CD8-positive, alpha-beta memory T cell (primary cell): ENCODE results near the gene CYP27B1. TPM values are rescaled to one million over a fixed set of nuclear protein-coding genes. Genes with fewer than 3 reads are reported as not detected.

Source experiments
- CTCF ChIA-PET: fragments of 350-600 bp; sonication (Branson Sonifier 250); formaldehyde crosslinking; loops from one replicate; lab custom pipeline; 2021; ENCODE audit warnings: antibody characterized with exemption; lab: Charles Lee
- POLR2A ChIA-PET: fragments of 350-600 bp; sonication (Branson Sonifier 250); formaldehyde crosslinking; loops from one replicate; lab custom pipeline; 2021; ENCODE audit warnings: antibody characterized with exemption; lab: Charles Lee
- DNase-seq, 5 donors: peaks; one replicate each; pipeline versions ENCODE4 v3.0.0 to v3.0.0-alpha.2; 2020 to 2022; ENCODE audit warnings: mixed read lengths in 1 of 5
- H3K27ac ChIP-seq: one replicate; pipeline ENCODE4 v1.7.0; 2013; ENCODE audit warnings: low read depth, mild to moderate bottlenecking, low read length, moderate library complexity
- H3K27me3 ChIP-seq: 2 replicates; pipeline ENCODE4 v1.7.0; 2013; ENCODE audit warnings: low read length, mild to moderate bottlenecking; ENCODE audit not compliant: insufficient read depth, poor library complexity, severe bottlenecking
- H3K36me3 ChIP-seq: 2 replicates; pipeline ENCODE4 v1.7.0; 2013; ENCODE audit warnings: mild to moderate bottlenecking, low read length, moderate library complexity; ENCODE audit not compliant: insufficient read depth
- H3K4me1 ChIP-seq: 2 replicates; pipeline ENCODE4 v1.7.0; 2013; ENCODE audit warnings: mild to moderate bottlenecking, low read length, moderate library complexity; ENCODE audit not compliant: insufficient read depth
- H3K4me3 ChIP-seq: 2 replicates; pipeline ENCODE4 v1.7.0; 2013; ENCODE audit warnings: mild to moderate bottlenecking, low read length
- H3K9me3 ChIP-seq: 2 replicates; pipeline ENCODE4 v1.7.0; 2013; ENCODE audit warnings: mild to moderate bottlenecking, low read length
- H3K27ac Mint-ChIP-seq, 8 donors: one replicate each; pipeline ENCODE4 v1.8.0; 2020 to 2021; ENCODE audit warnings: mixed read lengths in 8 of 8, mild to moderate bottlenecking in 6 of 8, inconsistent platforms in 3 of 8, moderate library complexity in 3 of 8
- H3K27me3 Mint-ChIP-seq, 2 donors: one replicate each; pipeline ENCODE4 v1.8.0; 2020 to 2021; ENCODE audit warnings: mixed read lengths in 2 of 2, mild to moderate bottlenecking in 1 of 2, moderate library complexity in 1 of 2
- H3K36me3 Mint-ChIP-seq, 3 donors: one replicate each; pipeline ENCODE4 v1.8.0; 2020 to 2021; ENCODE audit warnings: mixed read lengths in 3 of 3, inconsistent platforms in 1 of 3, mild to moderate bottlenecking in 1 of 3
- H3K4me1 Mint-ChIP-seq, 3 donors: one replicate each; pipeline ENCODE4 v1.8.0; 2020 to 2021; ENCODE audit warnings: mixed read lengths in 3 of 3, inconsistent platforms in 1 of 3, mild to moderate bottlenecking in 1 of 3
- H3K4me3 Mint-ChIP-seq, 7 donors: one replicate each; pipeline ENCODE4 v1.8.0; 2020 to 2021; ENCODE audit warnings: mixed read lengths in 7 of 7, mild to moderate bottlenecking in 6 of 7, moderate library complexity in 4 of 7, inconsistent platforms in 2 of 7
- H3K9me3 Mint-ChIP-seq, 5 donors: one replicate each; pipeline ENCODE4 v1.8.0; 2020 to 2022; ENCODE audit warnings: mixed read lengths in 5 of 5, mild to moderate bottlenecking in 3 of 5, moderate library complexity in 2 of 5, inconsistent platforms in 1 of 5
- polyA plus RNA-seq: library from polyadenylated mRNA; unstranded; fragments of 300-500 nt; fragmentation: Illumina TruSeq; gene quantifications from one replicate; pipeline ENCODE4 v1.2.3, GENCODE V29; 2021
- total RNA-seq, 2 experiments: library from RNA; stranded (reverse); gene quantifications; one replicate each; pipeline ENCODE4 v1.2.3, GENCODE V29; 2021

The CYP27B1 gene, protein sequence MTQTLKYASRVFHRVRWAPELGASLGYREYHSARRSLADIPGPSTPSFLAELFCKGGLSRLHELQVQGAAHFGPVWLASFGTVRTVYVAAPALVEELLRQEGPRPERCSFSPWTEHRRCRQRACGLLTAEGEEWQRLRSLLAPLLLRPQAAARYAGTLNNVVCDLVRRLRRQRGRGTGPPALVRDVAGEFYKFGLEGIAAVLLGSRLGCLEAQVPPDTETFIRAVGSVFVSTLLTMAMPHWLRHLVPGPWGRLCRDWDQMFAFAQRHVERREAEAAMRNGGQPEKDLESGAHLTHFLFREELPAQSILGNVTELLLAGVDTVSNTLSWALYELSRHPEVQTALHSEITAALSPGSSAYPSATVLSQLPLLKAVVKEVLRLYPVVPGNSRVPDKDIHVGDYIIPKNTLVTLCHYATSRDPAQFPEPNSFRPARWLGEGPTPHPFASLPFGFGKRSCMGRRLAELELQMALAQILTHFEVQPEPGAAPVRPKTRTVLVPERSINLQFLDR
- total RNA-seq (1 to 10 TPM; 7.2 to 7.4 TPM), polyA plus RNA-seq (0.52 TPM)

GRCh38 chr12:57766464-57767304 lies at the start of gene CYP27B1:
TSS of gene CYP27B1 (minus strand) at chr12:57767078. CDS start at chr12:57767041, 37 bp downstream.
- H3K4me1 Mint-ChIP-seq: peaks cover 30 to 39% (median 32%) of the 10 kb centered on the region in 3 donors
- peak within 1 kb of the TSS; percentile 70 for H3K4me3 ChIP-seq
- no peaks in the 10 kb centered on the region for H3K9me3 ChIP-seq
- H3K4me1 ChIP-seq: peaks cover 29% of the 10 kb centered on the region
- H3K27ac Mint-ChIP-seq: peak within 1 kb of the TSS in 3 of 8 donors; percentile 13 to 86 (median 44)
- peaks cover 18% of the 10 kb centered on the region for H3K27me3 ChIP-seq
- H3K36me3 Mint-ChIP-seq: peaks cover 0 to 12% (median 10%) of the 10 kb centered on the region in 3 donors
- H3K27me3 Mint-ChIP-seq: peaks cover 30 to 33% of the 10 kb centered on the region in 2 donors
- peaks cover 0 to 6% (median 0%) of the 10 kb centered on the region in 5 donors for H3K9me3 Mint-ChIP-seq
- DNase-seq: no peak
- H3K27ac ChIP-seq: no peak within 1 kb of the TSS
- ChIA-PET CTCF (interaction anchor here (2.4 to 4.8 kb wide), 3 partner anchors 11 to 15 kb away, joined by 8 to 37 read pairs (median 10); partner anchors contain the start of gene MARCHF9), POLR2A (interaction anchor here (0.5 to 1.8 kb wide), 2 partner anchors 12 to 50 kb away, joined by 11 to 12 read pairs; partner anchors contain the start of gene MARCHF9)
- H3K36me3 ChIP-seq: no peaks in the 10 kb centered on the region
- peak within 1 kb of the TSS; percentile 83 to 90 (median 85) for H3K4me3 Mint-ChIP-seq

DNA sequence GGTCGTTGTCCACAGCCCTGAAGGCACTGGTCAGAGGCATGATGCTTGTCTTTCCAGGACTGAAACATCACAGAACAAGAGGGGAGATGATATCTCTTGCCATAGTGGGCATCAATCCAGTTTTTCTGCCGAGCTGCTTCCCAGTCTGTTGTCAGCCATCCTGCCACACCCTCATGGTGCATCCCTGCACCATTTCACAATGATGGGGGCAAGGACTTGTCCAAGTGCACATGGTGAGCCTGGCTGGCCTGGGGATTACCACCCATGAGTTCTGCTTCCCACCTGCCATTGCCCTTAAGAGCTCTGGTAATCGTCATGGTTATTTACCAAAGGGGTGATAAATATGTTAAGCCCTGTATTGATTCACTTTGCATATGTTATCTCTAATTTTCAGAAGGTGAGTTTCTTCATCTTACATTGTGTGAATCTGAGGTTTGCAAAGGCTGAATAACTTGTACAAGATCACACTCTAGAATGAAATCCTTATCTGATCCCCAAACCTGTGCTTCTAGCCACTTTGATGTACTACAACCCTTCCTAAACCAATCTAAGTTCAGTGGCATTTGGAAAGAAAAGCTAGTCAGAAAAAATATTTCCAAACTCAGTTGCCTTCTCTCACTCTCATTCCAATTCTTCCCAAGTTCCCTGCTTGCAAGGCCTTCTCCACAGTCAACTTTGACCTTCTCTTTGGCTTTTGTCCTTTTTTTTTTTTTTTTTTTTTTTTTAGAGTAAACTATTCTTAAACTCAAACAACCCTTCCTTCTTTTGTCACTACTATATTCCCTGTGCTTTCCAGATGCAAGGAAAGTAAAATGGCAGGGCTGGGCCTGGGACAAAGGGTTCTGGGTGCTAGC lies 49.4 kb upstream of the CYP27B1 start:
- H3K4me3 ChIP-seq: no peak overlapping the region
- no peak overlapping the region for H3K4me3 Mint-ChIP-seq
- CTCF ChIA-PET: no interaction called here
- H3K27me3 ChIP-seq: no peaks in the 10 kb centered on the region
- H3K4me1 ChIP-seq: no peaks in the 10 kb centered on the region
- H3K9me3 Mint-ChIP-seq: no peaks in the 10 kb centered on the region
- no peaks in the 10 kb centered on the region for H3K9me3 ChIP-seq
- no peak for DNase-seq
- POLR2A ChIA-PET: interaction anchor here (0.5 to 0.7 kb wide), 3 partner anchors 30 to 223 kb away, joined by 3 to 12 read pairs (median 11); partner anchors contain the start of gene CTDSP2
- peaks cover 0 to 32% (median 5%) of the 10 kb centered on the region in 3 donors for H3K36me3 Mint-ChIP-seq
- peaks cover 3 to 8% (median 4%) of the 10 kb centered on the region in 3 donors for H3K4me1 Mint-ChIP-seq
- H3K36me3 ChIP-seq: no peaks in the 10 kb centered on the region
- H3K27ac Mint-ChIP-seq: peak overlapping the region in 3 of 8 donors; percentile 11 to 78 (median 74)
- no peak overlapping the region for H3K27ac ChIP-seq
- no peaks in the 10 kb centered on the region for H3K27me3 Mint-ChIP-seq

DNA sequence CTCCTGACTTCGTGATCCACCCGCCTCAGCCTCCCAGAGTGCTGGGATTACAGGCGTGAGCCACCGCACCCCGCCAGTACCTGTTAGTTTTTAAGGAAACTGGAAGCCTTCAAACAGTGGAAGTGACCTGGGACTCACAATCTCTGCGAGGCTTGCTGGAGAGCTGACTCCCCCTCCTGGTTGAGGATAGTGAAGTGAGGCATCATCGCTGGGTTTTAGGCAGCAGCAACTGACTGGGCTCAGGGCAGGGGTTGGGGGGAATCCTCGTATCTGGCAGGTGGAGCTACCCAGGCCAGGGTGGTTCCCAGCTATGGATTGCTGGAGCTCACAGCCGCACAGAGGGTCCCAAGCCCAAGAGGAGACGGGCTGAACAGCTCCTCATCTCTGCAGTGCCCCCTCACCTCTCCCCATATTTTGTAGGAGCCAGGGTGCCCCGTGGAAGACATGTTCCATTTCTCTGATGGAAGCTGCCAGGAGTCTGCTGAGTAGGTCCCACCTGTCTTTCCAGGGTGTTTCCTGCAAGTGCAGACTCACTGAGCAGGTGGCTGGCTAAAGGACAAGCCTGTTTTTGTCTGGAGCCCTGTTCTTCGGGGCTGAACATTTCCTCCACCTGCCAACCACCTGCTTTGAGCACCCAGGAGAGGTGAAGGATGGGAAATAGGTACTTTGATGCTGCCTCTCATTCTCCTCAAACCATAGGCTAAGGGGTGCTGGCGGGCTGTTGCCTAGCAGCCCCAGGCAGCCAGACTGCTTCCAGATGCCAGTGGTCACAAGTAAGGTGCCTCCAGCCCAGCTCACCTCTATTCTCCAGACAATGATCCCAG lies 48.5 kb upstream of the CYP27B1 start:
- no peak for DNase-seq
- Mint-ChIP-seq H3K4me3 (no peak overlapping the region), H3K36me3 (peaks cover 0 to 27% (median 5%) of the 10 kb centered on the region in 3 donors), H3K4me1 (peaks cover 3 to 8% (median 4%) of the 10 kb centered on the region in 3 donors), H3K27ac (peak overlapping the region in 1 of 8 donors; percentile 17), H3K9me3 (no peaks in the 10 kb centered on the region), H3K27me3 (no peaks in the 10 kb centered on the region)
- no peak overlapping the region for H3K27ac ChIP-seq
- H3K4me3 ChIP-seq: no peak overlapping the region
- H3K27me3 ChIP-seq: no peaks in the 10 kb centered on the region
- H3K36me3 ChIP-seq: no peaks in the 10 kb centered on the region
- ChIA-PET CTCF (interaction anchor here (0.8 kb wide), 1 partner anchor 13 kb away, joined by 3 read pairs; no protein-coding TSS in a partner anchor), POLR2A (interaction anchor here (0.5 to 0.7 kb wide), 2 partner anchors 31 to 222 kb away, joined by 3 to 12 read pairs; partner anchors contain the start of gene CTDSP2)
- no peaks in the 10 kb centered on the region for H3K4me1 ChIP-seq
- H3K9me3 ChIP-seq: no peaks in the 10 kb centered on the region

GRCh38 chr12:57813971-57814772 lies 47.3 kb upstream of the CYP27B1 start:
- Histone ChIP-seq H3K27me3 (no peaks in the 10 kb centered on the region), H3K27ac (no peak overlapping the region), H3K9me3 (no peaks in the 10 kb centered on the region), H3K36me3 (no peaks in the 10 kb centered on the region), H3K4me3 (no peak overlapping the region), H3K4me1 (no peaks in the 10 kb centered on the region)
- H3K4me1 Mint-ChIP-seq: peaks cover 3 to 8% (median 4%) of the 10 kb centered on the region in 3 donors
- H3K9me3 Mint-ChIP-seq: no peaks in the 10 kb centered on the region
- peaks cover 0 to 28% (median 5%) of the 10 kb centered on the region in 3 donors for H3K36me3 Mint-ChIP-seq
- ChIA-PET POLR2A (no interaction called here), CTCF (no interaction called here)
- no peaks in the 10 kb centered on the region for H3K27me3 Mint-ChIP-seq
- no peak overlapping the region for H3K4me3 Mint-ChIP-seq
- DNase-seq: no peak
- no peak overlapping the region for H3K27ac Mint-ChIP-seq

DNA sequence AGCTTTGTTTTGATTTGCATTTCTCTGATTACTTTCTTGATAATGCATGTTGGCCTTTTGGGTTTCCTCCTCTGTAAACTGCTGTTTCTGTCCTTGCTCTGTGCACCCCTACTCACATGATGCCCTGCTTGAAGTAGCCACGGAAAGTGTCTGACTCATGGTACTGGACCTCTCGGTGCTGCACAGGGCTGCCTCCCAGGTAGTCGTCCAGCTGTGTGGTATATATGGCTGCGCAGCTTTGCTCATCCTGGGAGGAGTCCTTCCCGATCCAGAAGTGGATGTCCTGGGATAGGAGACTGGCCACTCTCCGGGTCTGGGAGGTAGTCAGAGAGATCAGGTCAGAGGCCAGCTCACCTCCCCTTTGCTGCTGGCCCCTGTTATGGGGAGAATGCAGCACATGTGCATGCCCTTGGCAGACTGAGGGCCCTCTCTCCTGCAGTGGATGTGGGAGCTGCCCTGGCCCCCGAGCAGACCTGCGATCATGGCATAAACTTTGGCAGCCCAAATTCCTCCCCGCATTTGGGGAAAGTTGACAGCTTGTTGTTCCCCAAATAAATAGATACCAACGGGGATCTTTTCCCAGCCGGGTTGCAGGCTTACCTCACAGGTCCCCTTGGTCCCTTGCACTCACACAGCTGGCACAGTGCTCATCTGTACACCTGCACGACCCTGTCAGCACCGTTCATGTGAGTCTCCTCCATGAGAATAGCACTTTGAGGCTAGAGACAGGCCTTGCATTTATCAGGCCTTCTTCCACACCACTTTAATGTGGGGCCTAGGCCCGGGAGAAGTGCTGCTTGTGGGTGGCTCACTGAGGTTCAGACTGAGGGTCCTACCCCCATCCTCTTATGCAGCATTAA lies 46.5 kb upstream of the CYP27B1 start:
- DNase-seq: no peak
- Mint-ChIP-seq H3K36me3 (peaks cover 0 to 29% (median 5%) of the 10 kb centered on the region in 3 donors), H3K27me3 (no peaks in the 10 kb centered on the region), H3K27ac (no peak overlapping the region), H3K9me3 (no peaks in the 10 kb centered on the region), H3K4me1 (peaks cover 2 to 3% (median 2%) of the 10 kb centered on the region in 3 donors), H3K4me3 (no peak overlapping the region)
- Histone ChIP-seq H3K4me3 (no peak overlapping the region), H3K4me1 (no peaks in the 10 kb centered on the region), H3K9me3 (no peaks in the 10 kb centered on the region), H3K36me3 (peaks cover 3% of the 10 kb centered on the region), H3K27me3 (no peaks in the 10 kb centered on the region), H3K27ac (no peak overlapping the region)
- POLR2A ChIA-PET: no interaction called here
- CTCF ChIA-PET: interaction anchor here (1.2 kb wide), 1 partner anchor 90 kb away, joined by 3 read pairs; no protein-coding TSS in a partner anchor
